ENCODE data around the gene ABCG4. TPM values are rescaled to one million over a fixed set of nuclear protein-coding genes. Genes with fewer than 3 reads are reported as not detected.
A peak's percentile ranks its signal among the peaks of the same experiment; 100 is the strongest.

The ABCG4 gene
- total and polyA plus RNA-seq, 9 of the 15 experiments (the other 6 are each of a cell fraction or from before 2014, with no cell fraction given) = 0.03 to 0.11 (median 0.07) TPM; not detected in 4

- TF ChIP-seq HDAC1 (IDR thresholded peaks at IDR 0.05) = peak in 1 of 2 experiments; percentile 43; a peak in 2 of 4 replicates
- peak; percentile 15; the same call in 1 of the 2 replicates for TF ChIP-seq PHB2 (IDR thresholded peaks at IDR 0.05; ENCODE audit: low read depth)
- TF ChIP-seq ZNF239 (CRISPR knock-in tag; IDR thresholded peaks at IDR 0.05) = no peak
- peak; percentile 16; the same call in 1 of the 2 replicates for TF ChIP-seq EP300 (IDR thresholded peaks at IDR 0.05; ENCODE audit: low read length)
- TF ChIP-seq UBTF (IDR thresholded peaks at IDR 0.05; ENCODE audit: borderline replicate concordance in 1 of 2, low read depth in 2 of 2, low read length in 2 of 2) = no peak
- TF ChIP-seq EP400 (IDR thresholded peaks at IDR 0.05) = peak; percentile 88
- peak; percentile 87 to 88 for TF ChIP-seq NRF1 (conservative IDR thresholded peaks at IDR 0.05 in 1 of 2, IDR thresholded peaks at IDR 0.05 in 1 of 2)
- TF ChIP-seq MITF (IDR thresholded peaks at IDR 0.05) = 0 out of 2 replicates have a peak, but pooled peaks have one; percentile 29
- no peak for TF ChIP-seq HDGF (IDR thresholded peaks at IDR 0.05)
- TF ChIP-seq ATF2 (CRISPR knock-in tag; IDR thresholded peaks at IDR 0.05) = no peak
- no peak for TF ChIP-seq DIDO1 (tag; IDR thresholded peaks at IDR 0.05; ENCODE audit: low read depth)
- no peak for TF ChIP-seq IRF2 (CRISPR knock-in tag; IDR thresholded peaks at IDR 0.05)
- TF ChIP-seq FOXA3 (CRISPR knock-in tag; conservative IDR thresholded peaks at IDR 0.05 in 1 of 2, IDR thresholded peaks at IDR 0.05 in 1 of 2) = peak; percentile 60 to 90
- TF ChIP-seq ATF7 (IDR thresholded peaks at IDR 0.05) = peak; percentile 84
- TF ChIP-seq KDM5B (IDR thresholded peaks at IDR 0.05; ENCODE audit: insufficient replicate concordance, low read depth, low read length) = no peak
- TF ChIP-seq ZBTB49 (CRISPR knock-in tag; IDR thresholded peaks at IDR 0.05; ENCODE audit: borderline replicate concordance) = 0 out of 2 replicates have a peak, but pooled peaks have one; percentile 60
- no peak for TF ChIP-seq POLR2AphosphoS2 (IDR thresholded peaks at IDR 0.05; ENCODE audit: low read length)
Measured at GRCh38 chr11:119106564-119107537, 42.0 kb upstream of the ABCG4 start, which contains the start of gene C2CD2L (continued).
